Transverse colon (tissue), 4 donors: ENCODE measurements around the gene OR6J1. TPM values are rescaled to one million over a fixed set of nuclear protein-coding genes. Genes with fewer than 3 reads are reported as not detected.
"Not testable (repeated sequence)": the region's sequence is repeated elsewhere in the genome, so short reads cannot be mapped to it uniquely, and the experiment has no call there.

Experiments
- DNase-seq: peaks from one replicate; pipeline ENCODE4 v3.0.0-alpha.2; 2019
- H3K27ac ChIP-seq, 4 donors: fragments of 200-600 bp; sonication (generic); 2 replicates each; pipeline ENCODE4 v1.5.1; 2016 to 2018; ENCODE audit warnings: inconsistent platforms in 4 of 4
- H3K27me3 ChIP-seq: fragments of 200-600 bp; sonication (generic); 2 replicates; pipeline ENCODE4 v1.5.1; 2017; ENCODE audit warnings: inconsistent platforms
- H3K36me3 ChIP-seq, 4 donors: fragments of 200-600 bp; sonication (generic); 2 replicates each; pipeline ENCODE4 v1.5.1; 2017 to 2019; ENCODE audit warnings: inconsistent platforms in 4 of 4
- H3K4me1 ChIP-seq, 4 donors: fragments of 200-600 bp; sonication (generic); 2 replicates each; pipeline ENCODE4 v1.5.1; 2017 to 2020; ENCODE audit warnings: inconsistent platforms in 4 of 4
- H3K4me3 ChIP-seq, 4 donors: fragments of 200-600 bp; sonication (generic); 1 replicate in 1 of 4; 2 replicates in 3 of 4; pipeline versions ENCODE4 v1.5.1 to v1.6.1; 2017 to 2019; ENCODE audit warnings: inconsistent platforms in 4 of 4
- H3K9me3 ChIP-seq, 2 donors: fragments of 200-600 bp; sonication (generic); 2 replicates each; pipeline ENCODE4 v1.5.1; 2017 to 2019; ENCODE audit warnings: inconsistent platforms in 2 of 2
- EP300 ChIP-seq: sonication (generic); formaldehyde crosslinking; IDR thresholded peaks from one replicate; pipeline ENCODE4 v1.6.1; 2017; ENCODE audit warnings: antibody characterized with exemption, low read depth
- POLR2A ChIP-seq: fragments of 450-650 bp; IDR thresholded peaks from one replicate; pipeline ENCODE4 v1.6.1; 2016; ENCODE audit warnings: antibody characterized with exemption, mild to moderate bottlenecking, moderate library complexity
- POLR2AphosphoS5 ChIP-seq, 3 donors: sonication (generic); formaldehyde crosslinking; IDR thresholded peaks; one replicate each; pipeline ENCODE4 v1.6.1; 2016; ENCODE audit warnings: antibody characterized with exemption in 3 of 3
- WGBS, 2 donors: methylation state at CpG; one replicate each; pipeline ENCODE4 v1.1.5; 2018; ENCODE audit warnings: low coverage in 1 of 2; 5-methylcytosine and 5-hydroxymethylcytosine counted together
- in situ Hi-C, 4 donors: fragments of 200-750 bp; cut with MboI; loops; one replicate each; pipeline versions ENCODE4 v1.15.0 to v1.15.1; 2017; ENCODE audit warnings: low sequenced_read_pairs in 3 of 4, low pct_ligation_motif_present in 1 of 4, low pct_unique_long_range_greater_than_20kb in 1 of 4
- intact Hi-C: fragments of 100-400 bp; cut with DNase I; formaldehyde crosslinking; loops from one replicate; pipeline ENCODE4 v1.15.1; 2023; ENCODE audit warnings: low total_unique reads
- total RNA-seq, 4 donors: library from RNA; depleted of rRNA; stranded (reverse); fragments of >200 nt; gene quantifications; one replicate each; pipeline ENCODE4 v1.1.0, GENCODE V29; 2016
- TF ChIP-seq, protein P1 (sequence below), 5 experiments: fragments of 200-600 bp in 3 of 5; fragments of 450-650 bp in 2 of 5; sonication (generic) in 3 of 5; IDR thresholded peaks; 1 replicate in 2 of 5; 2 replicates in 3 of 5; pipeline ENCODE4 v1.5.1; 2016 to 2017; ENCODE audit warnings: antibody characterized with exemption in 5 of 5, inconsistent platforms in 3 of 5, mild to moderate bottlenecking in 2 of 5, moderate library complexity in 1 of 5

Gene OR6J1
- total RNA-seq, 4 donors from 2014 or later = not detected

DNA sequence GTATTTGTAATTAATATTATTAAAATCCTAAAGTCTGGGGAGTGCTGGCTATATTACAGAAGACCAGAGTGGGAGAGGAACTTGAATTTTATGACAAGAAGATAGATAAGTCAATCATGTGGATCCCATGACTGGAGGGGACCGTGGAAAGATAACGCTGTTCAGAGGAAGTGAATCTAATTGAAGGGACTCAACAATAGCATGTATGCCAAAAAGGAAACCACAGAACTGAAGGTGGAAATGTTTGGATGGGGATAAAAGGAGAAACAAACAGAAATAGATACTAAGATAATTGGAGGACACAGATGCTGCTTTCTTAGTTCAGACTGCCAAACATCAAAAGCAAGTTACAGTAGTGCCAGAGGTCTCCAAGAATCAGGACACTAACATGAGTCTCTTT is 21.1 kb downstream of the OR6J1 start:
- intact Hi-C loops (no loop called here), in situ Hi-C loops (no loop called here)
- Histone ChIP-seq H3K4me1 (no peaks in the 10 kb centered on the region), H3K9me3 (no peaks in the 10 kb centered on the region), H3K27me3 (no peaks in the 10 kb centered on the region), H3K4me3 (no peak overlapping the region), H3K36me3 (no peaks in the 10 kb centered on the region), H3K27ac (no peak overlapping the region)
- 21 to 45% methylated on average over 2 of the region's 2 CpGs for WGBS, 2 donors
- DNase-seq = no peak
- TF ChIP-seq, protein P1, sequence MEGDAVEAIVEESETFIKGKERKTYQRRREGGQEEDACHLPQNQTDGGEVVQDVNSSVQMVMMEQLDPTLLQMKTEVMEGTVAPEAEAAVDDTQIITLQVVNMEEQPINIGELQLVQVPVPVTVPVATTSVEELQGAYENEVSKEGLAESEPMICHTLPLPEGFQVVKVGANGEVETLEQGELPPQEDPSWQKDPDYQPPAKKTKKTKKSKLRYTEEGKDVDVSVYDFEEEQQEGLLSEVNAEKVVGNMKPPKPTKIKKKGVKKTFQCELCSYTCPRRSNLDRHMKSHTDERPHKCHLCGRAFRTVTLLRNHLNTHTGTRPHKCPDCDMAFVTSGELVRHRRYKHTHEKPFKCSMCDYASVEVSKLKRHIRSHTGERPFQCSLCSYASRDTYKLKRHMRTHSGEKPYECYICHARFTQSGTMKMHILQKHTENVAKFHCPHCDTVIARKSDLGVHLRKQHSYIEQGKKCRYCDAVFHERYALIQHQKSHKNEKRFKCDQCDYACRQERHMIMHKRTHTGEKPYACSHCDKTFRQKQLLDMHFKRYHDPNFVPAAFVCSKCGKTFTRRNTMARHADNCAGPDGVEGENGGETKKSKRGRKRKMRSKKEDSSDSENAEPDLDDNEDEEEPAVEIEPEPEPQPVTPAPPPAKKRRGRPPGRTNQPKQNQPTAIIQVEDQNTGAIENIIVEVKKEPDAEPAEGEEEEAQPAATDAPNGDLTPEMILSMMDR (IDR thresholded peaks at IDR 0.05) = no peak
- TF ChIP-seq EP300 (no peak), POLR2A (no peak), POLR2AphosphoS5 (IDR thresholded peaks at IDR 0.05) (no peak)

DNA sequence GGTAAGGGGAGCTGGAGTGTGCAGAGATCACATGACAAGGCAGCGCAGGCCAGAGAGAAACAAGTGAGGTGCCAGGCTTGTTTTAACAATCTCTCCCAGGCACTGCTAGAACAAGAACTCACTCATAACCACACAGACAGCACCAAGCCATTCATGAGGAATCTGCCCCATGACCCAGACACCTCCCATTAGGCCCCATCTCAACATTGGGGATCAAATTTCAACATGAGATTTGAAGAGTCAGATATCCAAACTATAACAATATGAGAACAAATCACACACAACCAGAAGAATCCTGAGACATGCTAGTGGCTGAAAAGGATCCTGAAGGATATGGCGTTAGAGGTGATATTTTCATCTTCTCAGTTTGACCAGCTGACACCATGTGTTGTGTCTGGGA is 21.9 kb downstream of the OR6J1 start:
- WGBS, 2 donors = 83 to 85% methylated on average over 1 to 2 of the region's 2 CpGs
- in situ Hi-C loops = no loop called here
- Histone ChIP-seq H3K4me3 (no peak overlapping the region), H3K4me1 (no peaks in the 10 kb centered on the region), H3K36me3 (no peaks in the 10 kb centered on the region), H3K27ac (no peak overlapping the region), H3K9me3 (no peaks in the 10 kb centered on the region), H3K27me3 (no peaks in the 10 kb centered on the region)
- intact Hi-C loops = no loop called here
- no peak for DNase-seq
- TF ChIP-seq EP300 (no peak), POLR2AphosphoS5 (IDR thresholded peaks at IDR 0.05) (no peak), POLR2A (no peak)
- TF ChIP-seq, protein P1 (IDR thresholded peaks at IDR 0.05) = no peak

DNA sequence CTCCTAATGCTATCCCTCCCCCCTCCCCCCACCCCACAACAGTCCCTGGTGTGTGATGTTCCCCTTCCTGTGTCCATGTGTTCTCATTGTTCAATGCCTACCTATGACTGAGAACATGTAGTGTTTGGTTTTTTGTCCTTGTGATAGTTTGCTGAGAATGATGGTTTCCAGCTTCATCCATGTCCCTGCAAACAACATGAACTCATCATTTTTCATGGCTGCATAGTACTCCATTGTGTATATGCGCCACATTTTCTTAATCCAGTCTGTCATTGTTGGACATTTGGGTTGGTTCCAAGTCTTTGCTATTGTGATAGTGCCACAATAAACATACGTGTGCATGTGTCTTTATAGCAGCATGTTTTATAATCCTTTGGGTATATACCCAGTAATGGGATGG is 28.4 kb downstream of the OR6J1 start:
- H3K4me3 ChIP-seq, H3K9me3 ChIP-seq, H3K27me3 ChIP-seq, H3K36me3 ChIP-seq, DNase-seq, H3K27ac ChIP-seq, intact Hi-C loops, in situ Hi-C loops: not testable (repeated sequence)
- peaks cover 0 to 12% (median 4%) of the 10 kb centered on the region in 4 donors for H3K4me1 ChIP-seq
- 72 to 87% methylated on average over 2 of the region's 2 CpGs for WGBS, 2 donors

DNA sequence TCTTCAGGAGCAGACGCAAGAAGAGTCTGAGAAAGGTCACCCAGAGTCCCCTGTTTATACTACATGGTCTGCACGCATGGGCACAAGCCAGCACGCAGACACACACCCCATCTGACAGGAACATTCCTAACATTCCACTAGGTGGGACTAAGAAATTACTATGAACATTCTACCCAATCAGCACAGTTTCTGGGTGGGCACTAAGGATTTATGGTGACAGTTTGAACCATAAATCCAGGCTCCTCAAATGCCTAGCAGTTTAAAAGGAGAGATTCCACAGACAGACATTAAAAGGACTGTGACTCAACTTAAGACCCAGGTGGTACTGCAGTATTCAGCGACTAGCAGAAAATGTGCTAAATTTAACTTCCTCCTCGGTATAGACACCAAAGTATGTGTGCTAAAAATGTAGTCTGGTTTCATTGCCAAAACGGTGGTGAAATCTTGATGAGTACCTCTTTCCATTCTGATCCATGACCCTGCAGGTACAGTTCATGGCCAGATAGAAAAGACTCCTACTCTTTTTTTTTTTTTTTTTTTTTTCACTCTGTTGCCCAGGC is 29.8 kb downstream of the OR6J1 start:
- peak overlapping the region in 1 of 4 donors; percentile 48 for H3K27ac ChIP-seq
- TF ChIP-seq, protein P1 (IDR thresholded peaks at IDR 0.05) = no peak
- TF ChIP-seq POLR2AphosphoS5 (IDR thresholded peaks at IDR 0.05) = no peak
- in situ Hi-C loops = no loop called here
- intact Hi-C loops = no loop called here
- DNase-seq = no peak
- peaks cover 0 to 12% (median 4%) of the 10 kb centered on the region in 4 donors for H3K4me1 ChIP-seq
- H3K36me3 ChIP-seq = peaks cover 0 to 21% (median 6%) of the 10 kb centered on the region in 4 donors
- H3K9me3 ChIP-seq = no peaks in the 10 kb centered on the region
- WGBS, 2 donors = 40 to 43% methylated on average over 2 to 6 of the region's 6 CpGs
- H3K27me3 ChIP-seq = no peaks in the 10 kb centered on the region
- H3K4me3 ChIP-seq = no peak overlapping the region

DNA sequence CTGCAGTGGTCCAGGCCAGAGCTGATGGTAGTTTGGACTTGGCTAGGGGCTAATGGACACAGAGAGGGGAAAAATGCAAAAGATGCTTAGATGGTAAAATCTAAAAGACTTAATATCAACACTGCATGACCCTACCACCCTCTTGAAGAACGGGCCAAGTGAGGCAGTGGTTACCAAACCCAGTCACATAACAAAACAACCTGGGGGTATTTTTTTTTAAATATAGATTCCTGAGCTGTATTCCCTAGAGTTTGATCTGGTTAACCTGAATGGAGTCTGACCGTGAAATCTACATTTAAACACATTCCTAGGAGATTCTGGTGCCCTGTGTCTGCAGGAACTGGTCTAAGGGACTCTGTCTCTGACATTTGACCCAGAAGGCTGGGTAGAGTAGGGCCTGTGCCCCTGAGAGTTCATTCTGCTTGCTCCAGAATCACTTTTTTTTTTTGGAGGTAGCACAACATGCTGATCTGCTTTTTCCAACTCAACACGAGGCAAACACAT is 30.4 kb downstream of the OR6J1 start:
- Histone ChIP-seq H3K4me3 (no peak overlapping the region), H3K27me3 (no peaks in the 10 kb centered on the region), H3K9me3 (no peaks in the 10 kb centered on the region), H3K4me1 (peaks cover 0 to 12% (median 4%) of the 10 kb centered on the region in 4 donors), H3K36me3 (peaks cover 0 to 23% (median 6%) of the 10 kb centered on the region in 4 donors), H3K27ac (peak overlapping the region in 1 of 4 donors; percentile 48)
- intact Hi-C loops (no loop called here), in situ Hi-C loops (no loop called here)
- WGBS, 2 donors = 64 to 88% methylated on average over 2 to 3 of the region's 3 CpGs
- TF ChIP-seq POLR2A (no peak), POLR2AphosphoS5 (IDR thresholded peaks at IDR 0.05) (no peak), EP300 (no peak)
- TF ChIP-seq, protein P1 (IDR thresholded peaks at IDR 0.05) = no peak
- no peak for DNase-seq
